Pulmonary artery endothelial cell (primary cell): ENCODE results near the gene SCD. TPM values are rescaled to one million over a fixed set of nuclear protein-coding genes. Genes with fewer than 3 reads are reported as not detected.
A peak's percentile ranks its signal among the peaks of the same experiment; 100 is the strongest.
"Not testable (repeated sequence)": the region's sequence is repeated elsewhere in the genome, so short reads cannot be mapped to it uniquely, and the experiment has no call there.

Experiments
- DNase-seq: peaks from one replicate; pipeline ENCODE4 v3.0.0-alpha.2; 2011; ENCODE audit warnings: low read depth, low spot score
- total RNA-seq: library from RNA; depleted of rRNA; stranded (reverse); fragments of >200 nt; gene quantifications from 2 replicates; pipeline ENCODE4 v1.2.3, GENCODE V29; 2014

Gene SCD
- total RNA-seq, 1 donor from 2014 or later: 122 TPM

- DNase-seq: no peak
Measured at GRCh38 chr10:100362570-100363496, 15.8 kb downstream of the SCD start.

GRCh38 chr10:100364175-100364574, 17.1 kb downstream of the SCD start:
- no peak for DNase-seq

- no peak for DNase-seq
Measured at GRCh38 chr10:100364735-100365391, 17.8 kb downstream of the SCD start.

GRCh38 chr10:100368721-100369120, 21.7 kb downstream of the SCD start:
- no peak for DNase-seq

GRCh38 chr10:100370714-100371481, 23.9 kb downstream of the SCD start:
- DNase-seq: no peak

- no peak for DNase-seq
Measured at GRCh38 chr10:100371482-100372027, 24.5 kb downstream of the SCD start.

- no peak for DNase-seq
Measured at GRCh38 chr10:100372415-100373297, 25.6 kb downstream of the SCD start.

- DNase-seq: peak; percentile 99
Measured at GRCh38 chr10:100373298-100374199, 26.5 kb downstream of the SCD start.

GRCh38 chr10:100374200-100374655, 27.2 kb downstream of the SCD start:
- DNase-seq: no peak

- not testable (repeated sequence) for DNase-seq
Measured at GRCh38 chr10:100374677-100375353, 27.8 kb downstream of the SCD start.

- not testable (repeated sequence) for DNase-seq
Measured at GRCh38 chr10:100376656-100377055, 29.6 kb downstream of the SCD start.

GRCh38 chr10:100377830-100378229, 30.8 kb downstream of the SCD start:
- no peak for DNase-seq

GRCh38 chr10:100380400-100380799, 33.4 kb downstream of the SCD start:
- no peak for DNase-seq

GRCh38 chr10:100382553-100382952, 35.5 kb downstream of the SCD start:
- no peak for DNase-seq

- DNase-seq: no peak
Measured at GRCh38 chr10:100383251-100383650, 36.2 kb downstream of the SCD start.

GRCh38 chr10:100391163-100392002, 44.4 kb downstream of the SCD start:
- DNase-seq: no peak

GRCh38 chr10:100392686-100393003, 45.6 kb downstream of the SCD start:
- no peak for DNase-seq

GRCh38 chr10:100395626-100396025, 48.6 kb downstream of the SCD start:
- no peak for DNase-seq
